Measurements from ENCODE around the gene C4BPB. TPM values are rescaled to one million over a fixed set of nuclear protein-coding genes. Genes with fewer than 3 reads are reported as not detected.

The C4BPB gene
- total and polyA plus RNA-seq, 2 of the 13 experiments (the other 11 are each of a cell fraction or from before 2014, with no cell fraction given) = 155 to 266 TPM

GRCh38 chr1:207077470-207078377, 10.9 kb upstream of the C4BPB start (continued):
- TF ChIP-seq MIER3 (CRISPR knock-in tag; IDR thresholded peaks at IDR 0.05; ENCODE audit: borderline replicate concordance) (no peak), MAFG (CRISPR knock-in tag; IDR thresholded peaks at IDR 0.05) (no peak), ZNF83 (CRISPR knock-in tag; IDR thresholded peaks at IDR 0.05; ENCODE audit: borderline replicate concordance) (no peak), ZNF33A (CRISPR knock-in tag; IDR thresholded peaks at IDR 0.05; ENCODE audit: borderline replicate concordance) (no peak), SNAPC4 (CRISPR knock-in tag; IDR thresholded peaks at IDR 0.05) (no peak), EZH2 (conservative IDR thresholded peaks at IDR 0.05; ENCODE audit: low read depth, low read length) (no peak), FOXJ3 (CRISPR knock-in tag; IDR thresholded peaks at IDR 0.05; ENCODE audit: borderline replicate concordance) (no peak), SNRNP70 (IDR thresholded peaks at IDR 0.05; ENCODE audit: low read depth, low read length) (no peak), ZGPAT (CRISPR knock-in tag; IDR thresholded peaks at IDR 0.05) (0 out of 2 replicates have a peak, but pooled peaks have one; percentile 24), ZKSCAN8 (CRISPR knock-in tag; IDR thresholded peaks at IDR 0.05; ENCODE audit: borderline replicate concordance) (peak; percentile 41; the same call in 1 of the 2 replicates), HNRNPH1 (optimal IDR thresholded peaks at IDR 0.05; ENCODE audit: low read depth, low read length) (no peak), SMC3 (IDR thresholded peaks at IDR 0.05; ENCODE audit: low read length) (peak; percentile 84), ZNF616 (CRISPR knock-in tag; IDR thresholded peaks at IDR 0.05; ENCODE audit: low read depth) (no peak), ZNF263 (CRISPR knock-in tag; IDR thresholded peaks at IDR 0.05) (no peak), ZNF274 (CRISPR knock-in tag; IDR thresholded peaks at IDR 0.05) (no peak), STAG1 (CRISPR knock-in tag; IDR thresholded peaks at IDR 0.05) (peak; percentile 91), POGZ (CRISPR knock-in tag; IDR thresholded peaks at IDR 0.05) (no peak), ZNF572 (CRISPR knock-in tag; IDR thresholded peaks at IDR 0.05) (no peak), HNF4A (CRISPR knock-in tag; IDR thresholded peaks at IDR 0.05) (no peak), RBFOX2 (IDR thresholded peaks at IDR 0.05; ENCODE audit: low read depth, low read length) (no peak), NFRKB (IDR thresholded peaks at IDR 0.05) (no peak), PATZ1 (CRISPR knock-in tag; IDR thresholded peaks at IDR 0.05) (no peak), ZSCAN31 (CRISPR knock-in tag; IDR thresholded peaks at IDR 0.05; ENCODE audit: low read depth) (no peak)
